A549 (cell line): Measurements from ENCODE around the gene FAHD1. TPM values are rescaled to one million over a fixed set of nuclear protein-coding genes. Genes with fewer than 3 reads are reported as not detected.

Source experiments
- ATAC-seq, 2 experiments: fragments of 200-7000 bp in 1 of 2; fragments of >200 bp in 1 of 2; cut with Nextera tagmentation in 1 of 2; cut with Tn5 transposase in 1 of 2; 3 replicates each; pipeline versions ENCODE4 v1.8.0 to v1.9.1; 2018 to 2020; ENCODE audit warnings: mild to moderate bottlenecking in 1 of 2, moderate library complexity in 1 of 2
- CTCF ChIA-PET: fragments of 300-600 bp; sonication (Branson Sonifier 250); formaldehyde crosslinking; extraction: SDS; loops from one replicate; lab custom pipeline; 2021; ENCODE audit warnings: antibody characterized with exemption, inconsistent platforms; lab: Yijun Ruan, JAX
- POLR2A ChIA-PET: fragments of 350-600 bp; formaldehyde crosslinking; extraction: SDS; loops from one replicate; lab custom pipeline; 2021; ENCODE audit warnings: antibody characterized with exemption, inconsistent platforms; lab: Yijun Ruan, JAX
- DNase-seq, 2 experiments: peaks; one replicate each; pipeline versions ENCODE4 v3.0.0 to v3.0.0-alpha.2; 2011 to 2016; ENCODE audit warnings: low read depth in 1 of 2, low spot score in 1 of 2
- FAIRE-seq: peaks from 2 replicates; lab custom pipeline; 2011; peaks lifted over from hg19 to GRCh38; lab: Jason Lieb, UNC
- H3K27ac ChIP-seq, 2 experiments: fragments of >200 bp; sonication (Bioruptor Twin); formaldehyde crosslinking; 3 replicates each; pipeline ENCODE4 v1.5.1; 2016 to 2017
- H3K4me1 ChIP-seq: fragments of >200 bp; sonication (Bioruptor Twin); formaldehyde crosslinking; 3 replicates; pipeline ENCODE4 v1.6.1; 2016
- H3K4me2 ChIP-seq: fragments of >200 bp; sonication (Bioruptor Twin); formaldehyde crosslinking; 3 replicates; pipeline ENCODE4 v1.6.1; 2016
- H3K4me3 ChIP-seq: fragments of >200 bp; sonication (Bioruptor Twin); formaldehyde crosslinking; 3 replicates; pipeline ENCODE4 v1.5.1; 2016
- H3K9me3 ChIP-seq: fragments of >200 bp; sonication (Bioruptor Twin); formaldehyde crosslinking; 3 replicates; pipeline ENCODE4 v1.6.1; 2016
- BHLHE40 ChIP-seq: IDR thresholded peaks from 2 replicates; pipeline ENCODE4 v1.6.1; 2012; ENCODE audit warnings: low read depth, low read length, inconsistent platforms
- CBX2 ChIP-seq: fragments of 200-600 bp; sonication (generic); IDR thresholded peaks from 2 replicates; pipeline ENCODE4 v1.6.1; 2016; ENCODE audit warnings: low read depth, mild to moderate bottlenecking, borderline replicate concordance
- CBX8 ChIP-seq: fragments of 200-600 bp; sonication (generic); IDR thresholded peaks from 2 replicates; pipeline ENCODE4 v1.6.1; 2016
- CTCF ChIP-seq: fragments of >200 bp; sonication (Bioruptor Twin); formaldehyde crosslinking; IDR thresholded peaks from 3 replicates; pipeline ENCODE4 v1.5.1; 2016
- EHMT2 ChIP-seq: fragments of 200-600 bp; sonication (generic); IDR thresholded peaks from 2 replicates; pipeline ENCODE4 v1.6.1; 2016; ENCODE audit warnings: antibody characterized with exemption, low read depth, mild to moderate bottlenecking, moderate library complexity
- EP300 ChIP-seq, 2 experiments: fragments of >200 bp; sonication (Bioruptor Twin); formaldehyde crosslinking; IDR thresholded peaks; 2 replicates in 1 of 2; 3 replicates in 1 of 2; pipeline ENCODE4 v1.6.1; 2016 to 2017
- HES2 ChIP-seq: fragments of >200 bp; sonication (Bioruptor Twin); formaldehyde crosslinking; IDR thresholded peaks from 2 replicates; pipeline ENCODE4 v1.6.1; 2016
- HMGXB4 ChIP-seq: fragments of 250-450 bp; sonication (Bioruptor Pico); IDR thresholded peaks from 2 replicates; pipeline ENCODE4 v1.5.0; 2021; ENCODE audit warnings: mild to moderate bottlenecking, moderate library complexity, borderline replicate concordance
- HOXB13 ChIP-seq: fragments of 250-450 bp; sonication (Bioruptor Pico); IDR thresholded peaks from 2 replicates; pipeline ENCODE4 v1.5.0; 2020; ENCODE audit warnings: low read depth, mild to moderate bottlenecking, moderate library complexity
- HOXB5 ChIP-seq: fragments of 250-450 bp; sonication (Bioruptor Pico); IDR thresholded peaks from 2 replicates; pipeline ENCODE4 v1.5.0; 2020; ENCODE audit warnings: mild to moderate bottlenecking, moderate library complexity
- JUNB ChIP-seq: fragments of >200 bp; sonication (Bioruptor Twin); formaldehyde crosslinking; IDR thresholded peaks from 2 replicates; pipeline ENCODE4 v1.6.1; 2016
- KDM5A ChIP-seq: fragments of 200-600 bp; sonication (generic); IDR thresholded peaks from 2 replicates; pipeline ENCODE4 v1.6.1; 2016; ENCODE audit warnings: antibody characterized with exemption, mild to moderate bottlenecking
- NFE2L2 ChIP-seq: fragments of 150-350 bp; conservative IDR thresholded peaks from 2 replicates; pipeline ENCODE4 v1.6.1; 2014; ENCODE audit warnings: low read length
- RARB ChIP-seq: fragments of 250-450 bp; sonication (Bioruptor Pico); IDR thresholded peaks from 2 replicates; pipeline ENCODE4 v1.8.0; 2021; ENCODE audit warnings: mild to moderate bottlenecking, moderate library complexity
- REST ChIP-seq: fragments of 200-600 bp; sonication (generic); IDR thresholded peaks from 2 replicates; pipeline ENCODE4 v1.6.1; 2016; ENCODE audit warnings: antibody characterized with exemption, mild to moderate bottlenecking, moderate library complexity
- SREBF2 ChIP-seq: fragments of 450-650 bp; IDR thresholded peaks from 2 replicates; pipeline ENCODE4 v1.6.1; 2014; ENCODE audit warnings: mild to moderate bottlenecking, moderate library complexity
- TP53 ChIP-seq: fragments of 250-450 bp; sonication (Bioruptor Pico); IDR thresholded peaks from 2 replicates; pipeline ENCODE4 v1.5.0; 2021; ENCODE audit warnings: mild to moderate bottlenecking, moderate library complexity
- ZC3H11A ChIP-seq: fragments of 450-650 bp; IDR thresholded peaks from 2 replicates; pipeline ENCODE4 v1.6.1; 2014; ENCODE audit warnings: antibody characterized with exemption, mild to moderate bottlenecking
- ZFP36 ChIP-seq: fragments of 450-650 bp; IDR thresholded peaks from 2 replicates; pipeline ENCODE4 v1.6.1; 2014; ENCODE audit warnings: borderline replicate concordance; ENCODE audit not compliant: partially characterized antibody
- ZNF302 ChIP-seq: fragments of 250-450 bp; sonication (Bioruptor Pico); IDR thresholded peaks from 2 replicates; pipeline ENCODE4 v1.9.0; 2021; ENCODE audit warnings: inconsistent platforms, mild to moderate bottlenecking, moderate library complexity
- WGBS: methylation state at CpG from one replicate; pipeline ENCODE4 v1.1.6; 2017; ENCODE audit errors: missing lambda C conversion rate; 5-methylcytosine and 5-hydroxymethylcytosine counted together
- polyA plus RNA-seq, 4 experiments: library from polyadenylated mRNA; depleted of rRNA in 3 of 4; stranded (reverse); fragments of >200 nt; fragmentation: RNase III in 1 of 4; extraction: RNeasy Plus Mini Kit Qiagen cat#74134 plus additional on column Dnase treatment in 1 of 4; gene quantifications; 2 replicates in 3 of 4; 3 replicates in 1 of 4; pipeline ENCODE4 v1.2.3, GENCODE V29; 2011 to 2017
- TF ChIP-seq, protein P1 (sequence below): fragments of 450-650 bp; IDR thresholded peaks from 2 replicates; pipeline ENCODE4 v1.6.1; 2014; ENCODE audit warnings: antibody characterized with exemption
- TF ChIP-seq, protein P2 (sequence below): fragments of >200 bp; sonication (Bioruptor Twin); formaldehyde crosslinking; IDR thresholded peaks from 3 replicates; pipeline ENCODE4 v1.6.1; 2016

The FAHD1 gene
- polyA plus RNA-seq, 2 of the 4 experiments (the other 2 are of a cell fraction) = 30.6 to 68.4 TPM

- TF ChIP-seq REST (no peak), ZFP36 (no peak)
These were observed 44.4 kb upstream of the FAHD1 start, which contains the start of the genes NUBP2 and SPSB3 (continued) for GRCh38 chr16:1782408-1783264.

- 89% methylated on average over 25 of the region's 26 CpGs for WGBS
- H3K27ac ChIP-seq = no peak overlapping the region
- peaks cover 19% of the 10 kb centered on the region; the same call in 2 of the 3 replicates for H3K4me1 ChIP-seq
- ChIA-PET POLR2A (interaction anchor here (0.6 kb wide), 1 partner anchor 29 kb away, joined by 3 read pairs; no protein-coding TSS in a partner anchor), CTCF (interaction anchor here (0.7 to 1.6 kb wide), 6 partner anchors 11 to 970 kb away, joined by 3 to 4 read pairs (median 4); partner anchors contain the start of gene EME2)
- DNase-seq (no peak), ATAC-seq (no peak), FAIRE-seq (no peak)
- no peak overlapping the region for H3K4me2 ChIP-seq
- H3K4me3 ChIP-seq = no peak overlapping the region
- TF ChIP-seq BHLHE40 = no peak
- no peak for TF ChIP-seq CBX8
- no peak for TF ChIP-seq HOXB5
- TF ChIP-seq ZC3H11A = no peak
- TF ChIP-seq TP53 = no peak
- TF ChIP-seq NFE2L2 = no peak
- TF ChIP-seq, protein P1, sequence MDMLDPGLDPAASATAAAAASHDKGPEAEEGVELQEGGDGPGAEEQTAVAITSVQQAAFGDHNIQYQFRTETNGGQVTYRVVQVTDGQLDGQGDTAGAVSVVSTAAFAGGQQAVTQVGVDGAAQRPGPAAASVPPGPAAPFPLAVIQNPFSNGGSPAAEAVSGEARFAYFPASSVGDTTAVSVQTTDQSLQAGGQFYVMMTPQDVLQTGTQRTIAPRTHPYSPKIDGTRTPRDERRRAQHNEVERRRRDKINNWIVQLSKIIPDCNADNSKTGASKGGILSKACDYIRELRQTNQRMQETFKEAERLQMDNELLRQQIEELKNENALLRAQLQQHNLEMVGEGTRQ = no peak
- H3K9me3 ChIP-seq = no peaks in the 10 kb centered on the region
These were observed 41.8 kb upstream of the FAHD1 start for GRCh38 chr16:1784977-1785845.

DNA sequence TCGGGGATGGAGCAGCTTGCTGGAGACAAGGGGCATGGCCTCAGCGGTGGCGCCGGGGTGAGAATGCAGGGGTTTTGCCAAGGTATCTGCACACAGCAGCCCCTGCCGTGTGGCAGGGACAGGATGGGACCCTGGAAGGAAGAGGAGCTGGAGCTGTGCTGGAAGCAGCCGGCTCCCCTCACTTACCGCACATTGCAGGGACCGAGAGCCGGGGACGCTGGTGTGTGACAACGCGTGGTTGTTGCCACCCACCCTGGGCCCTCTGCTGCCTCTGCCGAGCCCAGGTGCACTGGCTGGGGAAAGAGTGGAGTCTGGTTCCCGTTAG lies 41.2 kb upstream of the FAHD1 start:
- H3K4me3 ChIP-seq = no peak overlapping the region
- no peak for DNase-seq
- CTCF ChIA-PET = interaction anchor here (0.7 to 1.3 kb wide), 3 partner anchors 11 to 78 kb away, joined by 3 to 4 read pairs (median 3); no protein-coding TSS in a partner anchor
- 91% methylated on average over 11 of the region's 14 CpGs for WGBS
- POLR2A ChIA-PET = no interaction called here
- no peak overlapping the region for H3K4me2 ChIP-seq
- peaks cover 14% of the 10 kb centered on the region; the same call in 2 of the 3 replicates for H3K4me1 ChIP-seq
- H3K27ac ChIP-seq = no peak overlapping the region
- no peak for FAIRE-seq
- ATAC-seq = no peak
- no peaks in the 10 kb centered on the region for H3K9me3 ChIP-seq
- TF ChIP-seq RARB (CRISPR knock-in tag) (no peak), KDM5A (no peak), HOXB5 (no peak), HOXB13 (CRISPR knock-in tag) (no peak), EHMT2 (no peak), CBX8 (no peak), SREBF2 (no peak), HES2 (no peak), JUNB (no peak), ZNF302 (no peak), CBX2 (no peak), ZC3H11A (no peak), CTCF (no peak), EP300 (IDR thresholded peaks at IDR 0.05) (no peak), HMGXB4 (CRISPR knock-in tag) (no peak)
- TF ChIP-seq, protein P2, sequence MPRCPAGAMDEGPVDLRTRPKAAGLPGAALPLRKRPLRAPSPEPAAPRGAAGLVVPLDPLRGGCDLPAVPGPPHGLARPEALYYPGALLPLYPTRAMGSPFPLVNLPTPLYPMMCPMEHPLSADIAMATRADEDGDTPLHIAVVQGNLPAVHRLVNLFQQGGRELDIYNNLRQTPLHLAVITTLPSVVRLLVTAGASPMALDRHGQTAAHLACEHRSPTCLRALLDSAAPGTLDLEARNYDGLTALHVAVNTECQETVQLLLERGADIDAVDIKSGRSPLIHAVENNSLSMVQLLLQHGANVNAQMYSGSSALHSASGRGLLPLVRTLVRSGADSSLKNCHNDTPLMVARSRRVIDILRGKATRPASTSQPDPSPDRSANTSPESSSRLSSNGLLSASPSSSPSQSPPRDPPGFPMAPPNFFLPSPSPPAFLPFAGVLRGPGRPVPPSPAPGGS = no peak
